ENCODE results near the gene ANXA5. TPM values are rescaled to one million over a fixed set of nuclear protein-coding genes. Genes with fewer than 3 reads are reported as not detected.

Gene ANXA5
- total and polyA plus RNA-seq, 2 donors (not counting 1 experiment from before 2014, with no cell fraction given) = 602 to 2,025 TPM

GRCh38 chr4:121654738-121655137, 42.0 kb downstream of the ANXA5 start:
- H3K27me3 ChIP-seq (ENCODE audit: control insufficient read depth, insufficient read depth, low read length) = no peaks in the 10 kb centered on the region
- H2AFZ ChIP-seq (ENCODE audit: low read length) = no peak overlapping the region
- TF ChIP-seq EZH2 (IDR thresholded peaks at IDR 0.05; ENCODE audit: low read length, missing control alignments) (no peak), CTCF (conservative IDR thresholded peaks at IDR 0.05 in 1 of 2, IDR thresholded peaks at IDR 0.05 in 1 of 2; ENCODE audit: low read depth in 1 of 2, low read length in 2 of 2) (no peak)
- no peak overlapping the region for H3K4me2 ChIP-seq (ENCODE audit: extremely low read depth, insufficient read depth, low read length)
- H3K27ac ChIP-seq (ENCODE audit: insufficient read depth, low read length) = no peak overlapping the region
- no peak for DNase-seq (ENCODE audit: low read depth in 2 of 2)
- no peak overlapping the region for H3K9ac ChIP-seq (ENCODE audit: insufficient read depth, low read length)
- no peaks in the 10 kb centered on the region for H4K20me1 ChIP-seq (ENCODE audit: control insufficient read depth, extremely low read depth, insufficient read depth, low read length)
- no peaks in the 10 kb centered on the region for H3K79me2 ChIP-seq (ENCODE audit: control insufficient read depth, insufficient read depth, low read length)
- no peaks in the 10 kb centered on the region for H3K36me3 ChIP-seq (ENCODE audit: control insufficient read depth, insufficient read depth, low read length)
- no peaks in the 10 kb centered on the region for H3K4me1 ChIP-seq (ENCODE audit: control insufficient read depth, extremely low read depth, insufficient read depth, low read length)
- H3K9me3 ChIP-seq (ENCODE audit: control insufficient read depth, insufficient read depth, low read depth, low read length) = no peaks in the 10 kb centered on the region
- no peak overlapping the region for H3K4me3 ChIP-seq (replicated peaks in 1 of 4; ENCODE audit: control extremely low read depth in 1 of 4, insufficient read depth in 1 of 4, low read depth in 3 of 4, low read length in 4 of 4)

GRCh38 chr4:121653986-121654385, 42.8 kb downstream of the ANXA5 start:
- no peaks in the 10 kb centered on the region for H3K9me3 ChIP-seq (ENCODE audit: control insufficient read depth, insufficient read depth, low read depth, low read length)
- TF ChIP-seq CTCF (conservative IDR thresholded peaks at IDR 0.05 in 1 of 2, IDR thresholded peaks at IDR 0.05 in 1 of 2; ENCODE audit: low read depth in 1 of 2, low read length in 2 of 2) (no peak), EZH2 (IDR thresholded peaks at IDR 0.05; ENCODE audit: low read length, missing control alignments) (no peak)
- no peaks in the 10 kb centered on the region for H3K4me1 ChIP-seq (ENCODE audit: control insufficient read depth, extremely low read depth, insufficient read depth, low read length)
- no peak overlapping the region for H3K9ac ChIP-seq (ENCODE audit: insufficient read depth, low read length)
- no peak overlapping the region for H3K4me2 ChIP-seq (ENCODE audit: extremely low read depth, insufficient read depth, low read length)
- no peak overlapping the region for H2AFZ ChIP-seq (ENCODE audit: low read length)
- no peak overlapping the region for H3K4me3 ChIP-seq (replicated peaks in 1 of 4; ENCODE audit: control extremely low read depth in 1 of 4, insufficient read depth in 1 of 4, low read depth in 3 of 4, low read length in 4 of 4)
- no peak overlapping the region for H3K27ac ChIP-seq (ENCODE audit: insufficient read depth, low read length)
- no peak for DNase-seq (ENCODE audit: low read depth in 2 of 2)
- H3K27me3 ChIP-seq (ENCODE audit: control insufficient read depth, insufficient read depth, low read length) = no peaks in the 10 kb centered on the region
- no peaks in the 10 kb centered on the region for H3K79me2 ChIP-seq (ENCODE audit: control insufficient read depth, insufficient read depth, low read length)
- no peaks in the 10 kb centered on the region for H4K20me1 ChIP-seq (ENCODE audit: control insufficient read depth, extremely low read depth, insufficient read depth, low read length)
- H3K36me3 ChIP-seq (ENCODE audit: control insufficient read depth, insufficient read depth, low read length) = no peaks in the 10 kb centered on the region

GRCh38 chr4:121653214-121653613, 43.6 kb downstream of the ANXA5 start:
- no peaks in the 10 kb centered on the region for H3K9me3 ChIP-seq (ENCODE audit: control insufficient read depth, insufficient read depth, low read depth, low read length)
- no peak for TF ChIP-seq EZH2 (IDR thresholded peaks at IDR 0.05; ENCODE audit: low read length, missing control alignments)
- no peak for TF ChIP-seq CTCF (conservative IDR thresholded peaks at IDR 0.05 in 1 of 2, IDR thresholded peaks at IDR 0.05 in 1 of 2; ENCODE audit: low read depth in 1 of 2, low read length in 2 of 2)
- no peaks in the 10 kb centered on the region for H3K4me1 ChIP-seq (ENCODE audit: control insufficient read depth, extremely low read depth, insufficient read depth, low read length)
- no peaks in the 10 kb centered on the region for H3K36me3 ChIP-seq (ENCODE audit: control insufficient read depth, insufficient read depth, low read length)
- no peak overlapping the region for H3K4me2 ChIP-seq (ENCODE audit: extremely low read depth, insufficient read depth, low read length)
- H3K27me3 ChIP-seq (ENCODE audit: control insufficient read depth, insufficient read depth, low read length) = no peaks in the 10 kb centered on the region
- H3K79me2 ChIP-seq (ENCODE audit: control insufficient read depth, insufficient read depth, low read length) = no peaks in the 10 kb centered on the region
- DNase-seq (ENCODE audit: low read depth in 2 of 2) = no peak
- H3K27ac ChIP-seq (ENCODE audit: insufficient read depth, low read length) = no peak overlapping the region
- H3K4me3 ChIP-seq (replicated peaks in 1 of 4; ENCODE audit: control extremely low read depth in 1 of 4, insufficient read depth in 1 of 4, low read depth in 3 of 4, low read length in 4 of 4) = no peak overlapping the region
- H4K20me1 ChIP-seq (ENCODE audit: control insufficient read depth, extremely low read depth, insufficient read depth, low read length) = no peaks in the 10 kb centered on the region
- H2AFZ ChIP-seq (ENCODE audit: low read length) = no peak overlapping the region
- no peak overlapping the region for H3K9ac ChIP-seq (ENCODE audit: insufficient read depth, low read length)
